Neural progenitor cell (in vitro differentiated cells): ENCODE measurements around the gene AFF2. TPM values are rescaled to one million over a fixed set of nuclear protein-coding genes. Genes with fewer than 3 reads are reported as not detected.
A peak's percentile ranks its signal among the peaks of the same experiment; 100 is the strongest.

ENCODE experiments used
- DNase-seq: peaks from one replicate; pipeline ENCODE4 v3.0.0-alpha.2; 2016; ENCODE audit warnings: low spot score
- H2AFZ ChIP-seq: fragments of 200-600 bp; sonication (generic); replicated peaks from 2 replicates; pipeline ENCODE4 v1.6.1; 2016; ENCODE audit warnings: antibody characterized with exemption
- H3F3A ChIP-seq: fragments of 200-600 bp; sonication (generic); 2 replicates; pipeline ENCODE4 v1.6.1; 2016; ENCODE audit warnings: antibody characterized with exemption, low read depth
- H3K27ac ChIP-seq: fragments of 200-600 bp; sonication (generic); 2 replicates; pipeline ENCODE4 v1.5.1; 2016; ENCODE audit warnings: mild to moderate bottlenecking
- H3K27me3 ChIP-seq: fragments of 200-600 bp; sonication (generic); 2 replicates; pipeline ENCODE4 v1.6.1; 2016; ENCODE audit warnings: mild to moderate bottlenecking, moderate library complexity
- H3K36me3 ChIP-seq: fragments of 200-600 bp; sonication (generic); 2 replicates; pipeline ENCODE4 v1.5.1; 2016
- H3K4me1 ChIP-seq: fragments of 200-600 bp; sonication (generic); 2 replicates; pipeline ENCODE4 v1.6.1; 2016; ENCODE audit warnings: mixed run types
- H3K4me2 ChIP-seq: fragments of 200-600 bp; sonication (generic); 2 replicates; pipeline ENCODE4 v1.6.1; 2016
- H3K4me3 ChIP-seq: fragments of 200-600 bp; sonication (generic); 2 replicates; pipeline ENCODE4 v1.5.1; 2016
- H3K79me2 ChIP-seq: fragments of 200-600 bp; sonication (generic); 2 replicates; pipeline ENCODE4 v1.6.1; 2016; ENCODE audit warnings: low read depth
- H3K9ac ChIP-seq: fragments of 200-600 bp; sonication (generic); 2 replicates; pipeline ENCODE4 v1.6.1; 2016
- H3K9me3 ChIP-seq: fragments of 200-600 bp; sonication (generic); 2 replicates; pipeline ENCODE4 v1.5.1; 2016; ENCODE audit warnings: low read depth
- H4K20me1 ChIP-seq: fragments of 200-600 bp; sonication (generic); 2 replicates; pipeline ENCODE4 v1.6.1; 2016; ENCODE audit warnings: low read depth
- H3K27ac Mint-ChIP-seq: 3 replicates; pipeline ENCODE4 v1.8.0; 2021; ENCODE audit warnings: mixed read lengths
- H3K27me3 Mint-ChIP-seq: 2 replicates; pipeline ENCODE4 v1.8.0; 2022; ENCODE audit warnings: low read depth, mild to moderate bottlenecking, inconsistent platforms, moderate library complexity, mixed read lengths; ENCODE audit not compliant: insufficient read depth
- H3K36me3 Mint-ChIP-seq: 3 replicates; pipeline ENCODE4 v1.8.0; 2021; ENCODE audit warnings: mixed read lengths
- H3K4me1 Mint-ChIP-seq: 3 replicates; pipeline ENCODE4 v1.8.0; 2021; ENCODE audit warnings: mixed read lengths
- H3K4me3 Mint-ChIP-seq: 3 replicates; pipeline ENCODE4 v1.8.0; 2021; ENCODE audit warnings: mild to moderate bottlenecking, moderate library complexity, mixed read lengths
- H3K9me3 Mint-ChIP-seq: 3 replicates; pipeline ENCODE4 v1.8.0; 2020; ENCODE audit warnings: mixed read lengths
- EZH2 ChIP-seq: fragments of 200-600 bp; sonication (generic); IDR thresholded peaks from 2 replicates; pipeline ENCODE4 v1.6.1; 2017; ENCODE audit warnings: antibody characterized with exemption, mild to moderate bottlenecking, moderate library complexity
- EZH2phosphoT487 ChIP-seq: fragments of 200-600 bp; sonication (generic); IDR thresholded peaks from 2 replicates; pipeline ENCODE4 v1.6.1; 2017; ENCODE audit warnings: antibody characterized with exemption
- total RNA-seq: library from RNA; depleted of rRNA; stranded (reverse); fragments of >200 nt; gene quantifications from 2 replicates; pipeline ENCODE4 v1.2.3, GENCODE V29; 2015; ENCODE audit warnings: low replicate concordance
- TF ChIP-seq, protein P1 (sequence below): fragments of 200-600 bp; sonication (generic); IDR thresholded peaks from 2 replicates; pipeline ENCODE4 v1.5.1; 2017; ENCODE audit warnings: antibody characterized with exemption, mild to moderate bottlenecking

Gene AFF2
- total RNA-seq, 1 donor from 2014 or later, result 13.5 TPM

DNA sequence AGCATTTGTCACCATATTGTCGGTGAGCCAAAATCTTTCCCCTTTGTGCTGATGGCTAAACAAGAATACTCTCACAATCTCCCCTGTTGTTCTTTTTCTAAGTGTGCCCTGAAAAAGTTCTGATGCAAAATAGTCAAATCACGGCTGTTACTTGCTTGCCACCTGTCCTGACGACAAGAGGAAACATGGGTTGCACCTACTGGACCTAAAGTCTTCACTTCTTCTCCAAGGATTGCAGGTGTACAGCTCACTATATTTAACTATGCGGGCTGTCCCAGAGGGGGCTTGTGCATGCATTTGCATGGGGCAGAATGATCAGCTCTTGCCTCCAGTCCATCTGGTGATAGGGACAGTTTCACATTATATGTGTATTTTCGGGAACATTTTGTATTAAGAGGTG, 21.6 kb downstream of the AFF2 start:
- no peak overlapping the region for H2AFZ ChIP-seq
- Mint-ChIP-seq H3K4me1 (peaks cover 11% of the 10 kb centered on the region), H3K4me3 (no peak overlapping the region)

DNA sequence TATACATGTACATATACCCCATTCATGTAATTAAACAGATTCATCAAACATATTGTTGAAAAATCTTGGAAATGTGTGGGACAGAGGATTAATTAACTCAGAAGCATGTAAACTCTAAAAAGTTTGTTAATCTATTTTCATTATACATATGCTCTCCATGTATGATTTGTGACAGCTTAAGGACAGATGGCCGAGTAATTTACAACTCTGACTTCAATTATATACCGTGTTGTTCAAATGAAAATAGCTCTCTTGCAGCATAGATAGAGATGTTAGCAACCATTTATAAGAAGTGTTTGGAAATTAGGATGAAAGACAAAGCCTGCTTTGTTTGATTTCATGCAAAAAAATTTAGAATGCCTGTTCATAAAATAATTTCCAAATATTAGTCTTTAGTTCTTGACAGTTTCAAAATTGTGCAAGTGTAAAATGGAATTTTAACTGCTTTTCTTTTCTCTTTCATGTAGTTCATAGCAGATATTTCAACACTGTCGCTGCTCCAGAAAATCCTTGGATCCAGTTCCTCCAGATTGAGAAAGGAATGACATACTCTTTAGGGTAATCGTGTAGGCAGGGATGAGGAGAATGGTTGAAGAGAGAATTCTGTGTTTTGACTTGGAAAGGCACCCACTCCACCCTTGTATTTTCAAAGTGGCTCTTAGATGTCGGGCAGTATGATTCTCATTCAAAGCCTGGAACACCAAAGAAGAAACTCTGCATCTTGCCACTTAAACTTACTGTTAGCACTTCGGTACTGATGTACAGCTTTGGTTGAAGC, 23.1 kb downstream of the AFF2 start:
- no peaks in the 10 kb centered on the region for H3K9me3 Mint-ChIP-seq
- H3K9me3 ChIP-seq, result no peaks in the 10 kb centered on the region
- H3K27me3 ChIP-seq, result no peaks in the 10 kb centered on the region
- no peaks in the 10 kb centered on the region for H3K79me2 ChIP-seq
- no peaks in the 10 kb centered on the region for H4K20me1 ChIP-seq
- H3K36me3 Mint-ChIP-seq, result no peaks in the 10 kb centered on the region
- H3K4me3 ChIP-seq, result no peak overlapping the region
- H3K27ac Mint-ChIP-seq, result no peak overlapping the region
- H3K4me2 ChIP-seq, result no peak overlapping the region
- DNase-seq, result no peak
- TF ChIP-seq EZH2 (no peak), EZH2phosphoT487 (no peak)
- TF ChIP-seq, protein P1, sequence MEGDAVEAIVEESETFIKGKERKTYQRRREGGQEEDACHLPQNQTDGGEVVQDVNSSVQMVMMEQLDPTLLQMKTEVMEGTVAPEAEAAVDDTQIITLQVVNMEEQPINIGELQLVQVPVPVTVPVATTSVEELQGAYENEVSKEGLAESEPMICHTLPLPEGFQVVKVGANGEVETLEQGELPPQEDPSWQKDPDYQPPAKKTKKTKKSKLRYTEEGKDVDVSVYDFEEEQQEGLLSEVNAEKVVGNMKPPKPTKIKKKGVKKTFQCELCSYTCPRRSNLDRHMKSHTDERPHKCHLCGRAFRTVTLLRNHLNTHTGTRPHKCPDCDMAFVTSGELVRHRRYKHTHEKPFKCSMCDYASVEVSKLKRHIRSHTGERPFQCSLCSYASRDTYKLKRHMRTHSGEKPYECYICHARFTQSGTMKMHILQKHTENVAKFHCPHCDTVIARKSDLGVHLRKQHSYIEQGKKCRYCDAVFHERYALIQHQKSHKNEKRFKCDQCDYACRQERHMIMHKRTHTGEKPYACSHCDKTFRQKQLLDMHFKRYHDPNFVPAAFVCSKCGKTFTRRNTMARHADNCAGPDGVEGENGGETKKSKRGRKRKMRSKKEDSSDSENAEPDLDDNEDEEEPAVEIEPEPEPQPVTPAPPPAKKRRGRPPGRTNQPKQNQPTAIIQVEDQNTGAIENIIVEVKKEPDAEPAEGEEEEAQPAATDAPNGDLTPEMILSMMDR, result no peak
- no peaks in the 10 kb centered on the region for H3F3A ChIP-seq
- no peak overlapping the region for H3K4me3 Mint-ChIP-seq
- H2AFZ ChIP-seq, result no peak overlapping the region
- peaks cover 9% of the 10 kb centered on the region for H3K4me1 ChIP-seq
- no peak overlapping the region for H3K27ac ChIP-seq
- no peaks in the 10 kb centered on the region for H3K36me3 ChIP-seq
- H3K9ac ChIP-seq, result no peak overlapping the region
- H3K27me3 Mint-ChIP-seq, result no peaks in the 10 kb centered on the region
- peaks cover 6% of the 10 kb centered on the region for H3K4me1 Mint-ChIP-seq

More for the DNA sequence above, 21.6 kb downstream of the AFF2 start:
- TF ChIP-seq, protein P1, result no peak
- TF ChIP-seq EZH2phosphoT487 (no peak), EZH2 (no peak)
- Histone ChIP-seq H4K20me1 (no peaks in the 10 kb centered on the region), H3K4me3 (no peak overlapping the region), H3K9ac (no peak overlapping the region), H3F3A (no peaks in the 10 kb centered on the region), H3K79me2 (no peaks in the 10 kb centered on the region), H3K36me3 (no peaks in the 10 kb centered on the region), H3K27me3 (no peaks in the 10 kb centered on the region), H3K4me1 (peaks cover 9% of the 10 kb centered on the region), H3K27ac (no peak overlapping the region), H3K4me2 (no peak overlapping the region), H3K9me3 (no peaks in the 10 kb centered on the region)
- Mint-ChIP-seq H3K27ac (no peak overlapping the region), H3K9me3 (no peaks in the 10 kb centered on the region), H3K27me3 (no peaks in the 10 kb centered on the region), H3K36me3 (no peaks in the 10 kb centered on the region)
- no peak for DNase-seq

DNA sequence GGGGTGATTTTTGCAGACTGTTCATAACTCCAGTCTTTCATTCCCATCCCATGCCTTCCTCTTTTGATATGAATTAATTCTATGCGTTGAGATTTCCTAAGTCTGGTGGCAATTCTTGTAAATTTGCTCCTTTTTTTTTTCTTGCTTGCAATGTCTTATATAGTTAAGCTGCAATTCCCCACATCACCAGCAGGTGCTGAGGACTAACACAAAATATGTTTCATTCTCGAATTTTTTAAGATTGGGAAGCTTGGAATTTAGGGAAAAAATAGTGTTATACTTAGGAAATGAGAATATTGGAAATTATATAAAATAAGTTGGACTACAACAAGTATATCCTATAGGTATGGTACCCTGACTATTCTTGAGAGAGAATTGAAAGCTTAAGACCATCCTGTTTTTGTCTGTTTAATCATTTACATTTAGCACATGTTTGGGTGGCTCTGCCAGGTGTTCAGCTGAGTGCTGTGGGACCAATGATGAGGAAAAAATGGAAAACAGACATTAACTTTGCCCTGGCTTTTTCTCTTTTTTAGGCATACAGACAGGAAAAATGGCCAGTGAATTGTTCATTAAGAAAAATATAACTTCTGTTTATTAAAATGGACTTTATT, 30.2 kb downstream of the AFF2 start:
- no peaks in the 10 kb centered on the region for H3K4me1 Mint-ChIP-seq
- DNase-seq, result peak; percentile 43
- TF ChIP-seq EZH2 (no peak), EZH2phosphoT487 (no peak)
- TF ChIP-seq, protein P1, result peak; percentile 68

More for the DNA sequence above, 30.2 kb downstream of the AFF2 start:
- H3K36me3 Mint-ChIP-seq, result no peaks in the 10 kb centered on the region
- no peaks in the 10 kb centered on the region for H3K36me3 ChIP-seq
- H3K27ac ChIP-seq, result no peak overlapping the region
- H3F3A ChIP-seq, result no peaks in the 10 kb centered on the region
- no peak overlapping the region for H2AFZ ChIP-seq
- H3K79me2 ChIP-seq, result no peaks in the 10 kb centered on the region
- no peaks in the 10 kb centered on the region for H3K9me3 Mint-ChIP-seq
- no peak overlapping the region for H3K4me3 ChIP-seq
- H4K20me1 ChIP-seq, result no peaks in the 10 kb centered on the region
- no peaks in the 10 kb centered on the region for H3K4me1 ChIP-seq
- H3K27ac Mint-ChIP-seq, result no peak overlapping the region
- no peak overlapping the region for H3K4me2 ChIP-seq
- no peak overlapping the region for H3K9ac ChIP-seq
- no peaks in the 10 kb centered on the region for H3K27me3 Mint-ChIP-seq
- H3K4me3 Mint-ChIP-seq, result no peak overlapping the region
- H3K27me3 ChIP-seq, result no peaks in the 10 kb centered on the region
- H3K9me3 ChIP-seq, result no peaks in the 10 kb centered on the region
